Fibroblast of the aortic adventitia (primary cell): ENCODE results near the gene FAM117B. TPM values are rescaled to one million over a fixed set of nuclear protein-coding genes. Genes with fewer than 3 reads are reported as not detected.
A peak's percentile ranks its signal among the peaks of the same experiment; 100 is the strongest.

Experiments used
- DNase-seq: peaks from one replicate; pipeline ENCODE4 v3.0.0-alpha.2; 2010; ENCODE audit warnings: low read depth
- H3K4me3 ChIP-seq: 2 replicates; pipeline ENCODE4 v1.5.1; 2011; ENCODE audit warnings: low read depth, mild to moderate bottlenecking, control low read depth, low read length, moderate library complexity
- total RNA-seq: library from RNA; depleted of rRNA; stranded (reverse); fragments of >200 nt; gene quantifications from 2 replicates; pipeline ENCODE4 v1.2.3, GENCODE V29; 2012; ENCODE audit warnings: low replicate concordance
- TF ChIP-seq, protein P1 (sequence below): IDR thresholded peaks from 2 replicates; pipeline ENCODE4 v1.5.1; 2011; ENCODE audit warnings: mild to moderate bottlenecking, low read length, control low read depth, inconsistent platforms; ENCODE audit not compliant: insufficient read depth

FAM117B gene
- 4.7 and 5.5 TPM in 2 replicates for total RNA-seq

DNA sequence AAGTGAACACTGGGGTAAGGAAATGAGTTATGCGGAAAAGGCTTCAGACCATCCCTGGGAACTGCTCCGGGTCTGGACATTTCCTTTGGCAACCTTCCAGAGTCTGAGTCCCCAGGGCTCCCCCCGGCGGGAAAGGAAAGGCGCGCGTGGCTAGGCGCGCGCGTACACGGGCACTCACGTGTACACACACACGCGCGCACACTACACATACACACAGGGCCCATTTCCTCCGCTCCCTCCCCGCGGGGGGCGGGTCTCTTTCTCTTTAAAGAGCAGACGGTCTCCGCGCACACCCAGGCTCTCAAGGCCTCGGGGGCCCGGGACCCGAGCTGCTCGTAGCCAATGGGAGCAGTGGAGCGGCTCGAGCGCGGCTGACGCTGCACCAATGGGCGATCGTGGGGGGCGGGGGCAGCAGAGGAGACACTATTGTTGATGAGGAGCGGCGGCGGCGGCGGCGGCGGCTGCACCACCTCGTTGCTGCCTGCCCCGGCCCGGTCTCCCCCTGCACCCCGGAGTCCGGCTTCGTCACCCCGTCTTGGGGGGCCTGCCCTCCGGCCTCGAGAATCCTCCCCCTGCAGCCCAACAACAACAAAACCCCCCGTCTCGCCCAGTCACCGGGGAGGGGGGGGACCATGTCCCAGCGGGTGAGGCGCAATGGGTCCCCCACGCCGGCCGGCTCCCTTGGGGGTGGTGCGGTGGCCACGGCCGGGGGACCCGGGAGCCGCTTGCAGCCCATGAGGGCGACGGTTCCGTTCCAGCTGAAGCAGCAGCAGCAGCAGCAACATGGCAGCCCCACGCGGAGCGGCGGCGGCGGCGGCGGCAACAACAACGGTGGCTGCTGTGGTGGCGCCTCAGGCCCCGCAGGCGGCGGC is at the start of gene FAM117B:
TSS of gene FAM117B (plus strand) at position 414 of the 872 bp plus-strand sequence. CDS start at position 633, 219 bp downstream.
- DNase-seq, result peak; percentile 93
- TF ChIP-seq, protein P1, sequence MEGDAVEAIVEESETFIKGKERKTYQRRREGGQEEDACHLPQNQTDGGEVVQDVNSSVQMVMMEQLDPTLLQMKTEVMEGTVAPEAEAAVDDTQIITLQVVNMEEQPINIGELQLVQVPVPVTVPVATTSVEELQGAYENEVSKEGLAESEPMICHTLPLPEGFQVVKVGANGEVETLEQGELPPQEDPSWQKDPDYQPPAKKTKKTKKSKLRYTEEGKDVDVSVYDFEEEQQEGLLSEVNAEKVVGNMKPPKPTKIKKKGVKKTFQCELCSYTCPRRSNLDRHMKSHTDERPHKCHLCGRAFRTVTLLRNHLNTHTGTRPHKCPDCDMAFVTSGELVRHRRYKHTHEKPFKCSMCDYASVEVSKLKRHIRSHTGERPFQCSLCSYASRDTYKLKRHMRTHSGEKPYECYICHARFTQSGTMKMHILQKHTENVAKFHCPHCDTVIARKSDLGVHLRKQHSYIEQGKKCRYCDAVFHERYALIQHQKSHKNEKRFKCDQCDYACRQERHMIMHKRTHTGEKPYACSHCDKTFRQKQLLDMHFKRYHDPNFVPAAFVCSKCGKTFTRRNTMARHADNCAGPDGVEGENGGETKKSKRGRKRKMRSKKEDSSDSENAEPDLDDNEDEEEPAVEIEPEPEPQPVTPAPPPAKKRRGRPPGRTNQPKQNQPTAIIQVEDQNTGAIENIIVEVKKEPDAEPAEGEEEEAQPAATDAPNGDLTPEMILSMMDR, result no peak
- peak within 1 kb of the TSS; percentile 81 for H3K4me3 ChIP-seq

DNA sequence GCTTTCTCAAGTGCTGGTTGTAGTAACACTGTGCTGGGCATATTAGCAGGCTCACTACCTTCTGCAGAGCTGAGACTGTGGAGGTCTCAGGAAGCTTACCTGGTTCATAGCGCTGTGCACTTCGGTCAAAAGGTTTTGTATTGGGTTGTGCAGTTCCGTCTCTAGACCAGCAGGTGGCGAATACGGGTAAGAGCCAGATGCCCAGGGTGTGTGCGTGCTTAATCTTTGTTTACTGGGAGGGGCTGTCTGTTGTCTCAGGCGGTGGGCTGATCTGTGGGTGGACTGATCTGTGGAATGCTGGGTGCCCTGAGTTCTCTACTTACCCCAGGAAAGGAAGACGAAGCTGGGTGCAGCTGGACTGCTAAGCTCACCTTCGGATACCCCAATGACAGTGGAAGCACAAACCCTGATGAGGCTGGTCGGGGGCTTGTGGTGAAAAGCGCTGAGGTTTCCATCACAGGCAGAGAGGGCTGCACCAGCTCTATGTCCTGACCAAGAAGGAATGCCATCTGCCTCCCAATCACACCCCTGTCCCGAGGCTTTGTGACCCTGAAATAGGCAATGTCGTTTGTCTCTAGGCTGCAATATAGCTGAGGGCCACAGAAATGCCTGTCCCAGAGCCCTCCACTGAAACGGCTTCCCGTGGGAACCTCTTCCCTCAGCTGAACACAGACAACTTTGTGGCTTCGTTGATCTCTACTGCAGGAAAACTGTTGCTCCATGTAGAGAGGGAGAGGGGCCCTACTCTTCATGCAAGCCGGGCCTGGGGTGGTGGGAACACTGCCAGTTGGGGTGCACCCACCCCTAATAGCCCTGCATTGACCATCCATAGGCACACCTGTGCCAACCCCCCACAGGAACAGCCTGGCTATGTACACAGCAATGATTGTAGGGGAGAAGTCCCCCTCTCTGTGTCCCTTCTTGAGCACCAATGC is 45.9 kb upstream of the FAM117B start:
- peak overlapping the region; percentile 19 for H3K4me3 ChIP-seq
- TF ChIP-seq, protein P1, result peak; percentile 94
- DNase-seq, result peak; percentile 78

DNA sequence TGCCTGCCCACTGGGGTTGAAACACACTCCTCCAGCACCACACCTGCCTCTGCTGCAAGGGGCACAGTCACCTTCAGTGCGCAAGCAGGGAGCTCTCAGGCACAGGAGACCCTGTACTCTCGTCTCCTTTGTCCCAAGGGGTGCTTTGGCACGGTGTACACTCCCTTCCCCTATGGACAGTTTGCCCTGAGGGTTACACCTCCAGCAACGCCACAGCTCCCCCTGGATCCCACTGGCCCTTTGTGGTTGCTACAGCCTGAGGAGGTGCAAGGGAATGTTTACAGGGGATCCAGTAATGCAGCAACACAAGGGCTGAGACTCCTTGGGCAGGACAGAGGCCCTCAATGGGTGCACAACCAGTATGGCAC is 45.2 kb upstream of the FAM117B start:
- H3K4me3 ChIP-seq, result no peak overlapping the region
- DNase-seq, result no peak
- TF ChIP-seq, protein P1, result no peak

DNA sequence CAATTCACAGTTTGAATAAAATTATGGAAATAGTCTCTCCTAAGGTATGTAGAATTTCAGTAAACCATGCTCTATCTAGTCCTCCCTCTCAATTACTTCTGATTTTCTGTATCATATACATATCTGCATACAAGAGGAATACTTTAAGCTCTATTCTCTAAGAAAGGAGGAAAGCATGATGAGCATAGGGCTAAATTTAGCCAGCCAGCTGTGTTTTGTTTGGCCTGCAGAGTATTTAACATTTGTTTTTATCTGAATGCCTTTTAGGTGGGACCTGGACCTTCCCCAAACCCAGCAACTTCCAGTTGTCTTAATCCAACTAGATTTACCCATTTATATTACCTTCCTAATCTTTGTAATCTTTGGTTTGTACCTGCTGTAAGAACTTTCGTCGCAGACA is 42.2 kb upstream of the FAM117B start:
- TF ChIP-seq, protein P1, result no peak
- DNase-seq, result peak; percentile 46
- no peak overlapping the region for H3K4me3 ChIP-seq

DNA sequence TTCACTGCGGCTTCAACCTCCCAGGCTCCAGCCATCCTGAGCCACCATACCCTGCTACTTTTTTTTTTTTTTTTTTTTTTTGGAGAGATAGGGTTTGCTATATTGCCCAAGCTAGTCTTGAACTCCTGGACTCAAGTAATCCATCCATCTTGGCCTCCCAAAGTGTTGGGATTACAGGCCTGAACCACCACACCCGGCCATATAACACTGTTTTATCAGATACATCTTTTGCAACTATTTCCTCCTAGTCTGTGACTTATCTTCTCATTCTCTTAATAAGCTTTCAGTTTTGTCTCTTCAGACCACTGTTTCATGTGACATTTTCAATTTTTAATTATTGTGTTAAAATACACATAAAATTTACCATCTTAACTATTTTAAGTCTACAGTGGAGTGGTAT is 35.7 kb upstream of the FAM117B start:
- TF ChIP-seq, protein P1, result no peak

DNA sequence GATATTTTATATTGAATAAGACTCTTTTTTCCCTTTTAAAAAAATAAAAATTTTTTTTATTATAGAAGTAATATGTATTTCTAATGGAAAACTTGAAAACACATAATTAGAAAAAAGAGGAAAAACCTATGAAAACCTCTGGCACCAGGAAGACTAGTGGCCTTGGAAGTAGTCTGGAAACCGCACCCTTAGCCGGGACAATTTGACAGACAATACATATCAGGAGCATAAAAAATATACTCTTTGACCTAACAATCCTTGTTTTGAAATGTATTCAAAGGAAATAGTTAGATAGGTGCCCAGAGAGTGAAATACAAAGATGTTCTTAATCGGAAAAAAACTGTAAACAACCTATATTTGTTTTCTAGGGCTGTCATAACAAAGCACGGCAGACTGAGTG is 34.9 kb upstream of the FAM117B start:
- TF ChIP-seq, protein P1, result no peak
- no peak for DNase-seq

More for the DNA sequence above, 35.7 kb upstream of the FAM117B start:
- no peak overlapping the region for H3K4me3 ChIP-seq
- no peak for DNase-seq

More for the DNA sequence above, 34.9 kb upstream of the FAM117B start:
- H3K4me3 ChIP-seq, result no peak overlapping the region
